ENCODE results near the gene GLUD1.

DNA sequence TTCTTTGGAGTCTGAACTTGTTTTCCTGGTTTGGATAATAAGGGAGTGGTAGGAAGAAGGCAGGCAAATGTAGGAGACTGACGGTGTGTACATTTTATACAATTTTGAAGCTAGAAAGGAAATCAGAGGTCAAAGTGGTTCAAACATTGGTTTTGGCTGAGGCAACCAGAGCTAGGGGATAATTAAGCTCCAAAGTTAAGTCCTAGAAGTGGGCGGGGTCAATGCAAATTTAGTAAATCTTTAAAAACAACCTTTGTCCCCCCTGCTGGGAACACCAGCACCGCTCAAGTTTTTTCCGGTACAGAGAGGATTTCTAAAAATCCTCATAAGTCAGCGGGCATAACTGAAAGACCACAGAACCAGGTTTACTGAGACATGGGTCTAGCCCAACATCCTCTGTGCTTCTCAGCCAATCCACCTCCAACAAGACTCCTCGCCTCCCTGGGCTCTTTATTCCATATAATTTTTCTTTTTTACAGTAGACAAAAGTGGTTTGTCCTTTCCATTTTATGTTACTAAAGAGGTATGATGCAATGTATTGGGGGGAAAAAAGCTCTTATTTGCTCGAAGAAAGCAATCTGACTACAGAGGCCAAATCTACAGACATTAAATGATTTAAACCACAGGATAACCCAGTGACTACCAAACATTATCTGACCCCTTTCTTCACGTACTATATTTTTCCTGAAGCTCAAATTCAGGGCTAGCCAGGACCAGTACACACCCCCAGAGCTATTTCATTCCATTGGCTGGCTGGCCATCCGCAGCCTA, 1.6 kb downstream of the GLUD1 start:
- TF ChIP-seq, protein P1, sequence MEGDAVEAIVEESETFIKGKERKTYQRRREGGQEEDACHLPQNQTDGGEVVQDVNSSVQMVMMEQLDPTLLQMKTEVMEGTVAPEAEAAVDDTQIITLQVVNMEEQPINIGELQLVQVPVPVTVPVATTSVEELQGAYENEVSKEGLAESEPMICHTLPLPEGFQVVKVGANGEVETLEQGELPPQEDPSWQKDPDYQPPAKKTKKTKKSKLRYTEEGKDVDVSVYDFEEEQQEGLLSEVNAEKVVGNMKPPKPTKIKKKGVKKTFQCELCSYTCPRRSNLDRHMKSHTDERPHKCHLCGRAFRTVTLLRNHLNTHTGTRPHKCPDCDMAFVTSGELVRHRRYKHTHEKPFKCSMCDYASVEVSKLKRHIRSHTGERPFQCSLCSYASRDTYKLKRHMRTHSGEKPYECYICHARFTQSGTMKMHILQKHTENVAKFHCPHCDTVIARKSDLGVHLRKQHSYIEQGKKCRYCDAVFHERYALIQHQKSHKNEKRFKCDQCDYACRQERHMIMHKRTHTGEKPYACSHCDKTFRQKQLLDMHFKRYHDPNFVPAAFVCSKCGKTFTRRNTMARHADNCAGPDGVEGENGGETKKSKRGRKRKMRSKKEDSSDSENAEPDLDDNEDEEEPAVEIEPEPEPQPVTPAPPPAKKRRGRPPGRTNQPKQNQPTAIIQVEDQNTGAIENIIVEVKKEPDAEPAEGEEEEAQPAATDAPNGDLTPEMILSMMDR (IDR thresholded peaks at IDR 0.05) = no peak
- no peak for TF ChIP-seq POLR2A (IDR thresholded peaks at IDR 0.05)

All from esophagus squamous epithelium (tissue), 4 donors.